Measurements from ENCODE around the gene NDUFAF3. TPM values are rescaled to one million over a fixed set of nuclear protein-coding genes. Genes with fewer than 3 reads are reported as not detected.
A peak's percentile ranks its signal among the peaks of the same experiment; 100 is the strongest.

NDUFAF3 gene
- total RNA-seq, 2 donors from 2014 or later: 32.9 to 39.1 TPM

- Histone ChIP-seq H3K4me1 (ENCODE audit: control insufficient read depth, insufficient read depth, low read length) (no peaks in the 10 kb centered on the region), H3K27me3 (ENCODE audit: control insufficient read depth, insufficient read depth, low read length, poor library complexity, severe bottlenecking) (no peaks in the 10 kb centered on the region), H3K36me3 (ENCODE audit: control insufficient read depth, insufficient read depth, low read length) (peaks cover 40% of the 10 kb centered on the region), H3K27ac (ENCODE audit: low read depth, low read length) (peak overlapping the region; percentile 99), H3K9me3 (ENCODE audit: control insufficient read depth, low read length) (no peaks in the 10 kb centered on the region), H3K4me3 (ENCODE audit: low read length) (peak overlapping the region; percentile 98), H3K9ac (ENCODE audit: extremely low read depth, low read length, poor library complexity, severe bottlenecking) (peak overlapping the region; percentile 90)
- H3K36me3 Mint-ChIP-seq (ENCODE audit: low read depth): peaks cover 33% of the 10 kb centered on the region
- peaks cover 9% of the 10 kb centered on the region for H3K4me1 Mint-ChIP-seq
- H3K27me3 Mint-ChIP-seq (ENCODE audit: insufficient read depth): no peaks in the 10 kb centered on the region
- H3K4me3 Mint-ChIP-seq: peak overlapping the region; percentile 89
- TF ChIP-seq CTCF (conservative IDR thresholded peaks at IDR 0.05): no peak
- H3K9me3 Mint-ChIP-seq: no peaks in the 10 kb centered on the region
- peak overlapping the region; percentile 98 for H3K27ac Mint-ChIP-seq
- peak; percentile 99 for DNase-seq
- WGBS, 2 experiments (ENCODE audit: insufficient coverage in 1 of 2, insufficient read length in 1 of 2): 0 to 1% methylated on average over 42 to 60 of the region's 60 CpGs
Measured at GRCh38 chr3:49021213-49021812, 608 bp upstream of the NDUFAF3 start.

- no peaks in the 10 kb centered on the region for H3K9me3 ChIP-seq (ENCODE audit: control insufficient read depth, low read length)
- H3K4me3 Mint-ChIP-seq: peak overlapping the region; percentile 89
- peak overlapping the region; percentile 99 for H3K27ac ChIP-seq (ENCODE audit: low read depth, low read length)
- DNase-seq: peak; percentile 65
- H3K27ac Mint-ChIP-seq: peak overlapping the region; percentile 97
- H3K27me3 ChIP-seq (ENCODE audit: control insufficient read depth, insufficient read depth, low read length, poor library complexity, severe bottlenecking): no peaks in the 10 kb centered on the region
- H3K36me3 ChIP-seq (ENCODE audit: control insufficient read depth, insufficient read depth, low read length): peaks cover 47% of the 10 kb centered on the region
- no peak for TF ChIP-seq CTCF (conservative IDR thresholded peaks at IDR 0.05)
- peak overlapping the region; percentile 90 for H3K9ac ChIP-seq (ENCODE audit: extremely low read depth, low read length, poor library complexity, severe bottlenecking)
- 37 to 46% methylated on average over 9 to 12 of the region's 12 CpGs for WGBS, 2 experiments (ENCODE audit: insufficient coverage in 1 of 2, insufficient read length in 1 of 2)
- peaks cover 11% of the 10 kb centered on the region for H3K4me1 Mint-ChIP-seq
- H3K27me3 Mint-ChIP-seq (ENCODE audit: insufficient read depth): no peaks in the 10 kb centered on the region
- H3K4me3 ChIP-seq (ENCODE audit: low read length): peak overlapping the region; percentile 98
- no peaks in the 10 kb centered on the region for H3K4me1 ChIP-seq (ENCODE audit: control insufficient read depth, insufficient read depth, low read length)
- peaks cover 47% of the 10 kb centered on the region for H3K36me3 Mint-ChIP-seq (ENCODE audit: low read depth)
- H3K9me3 Mint-ChIP-seq: no peaks in the 10 kb centered on the region
Measured at GRCh38 chr3:49022688-49023171, 809 bp downstream of the NDUFAF3 start.

GRCh38 chr3:49023775-49024174 is 1.9 kb downstream of the NDUFAF3 start:
- Mint-ChIP-seq H3K27ac (no peak overlapping the region), H3K9me3 (no peaks in the 10 kb centered on the region), H3K4me1 (peaks cover 18% of the 10 kb centered on the region), H3K36me3 (ENCODE audit: low read depth) (peaks cover 51% of the 10 kb centered on the region), H3K4me3 (peak overlapping the region; percentile 89), H3K27me3 (ENCODE audit: insufficient read depth) (no peaks in the 10 kb centered on the region)
- no peak for DNase-seq
- Histone ChIP-seq H3K9ac (ENCODE audit: extremely low read depth, low read length, poor library complexity, severe bottlenecking) (no peak overlapping the region), H3K36me3 (ENCODE audit: control insufficient read depth, insufficient read depth, low read length) (peaks cover 53% of the 10 kb centered on the region), H3K27ac (ENCODE audit: low read depth, low read length) (no peak overlapping the region), H3K9me3 (ENCODE audit: control insufficient read depth, low read length) (no peaks in the 10 kb centered on the region), H3K4me3 (ENCODE audit: low read length) (no peak overlapping the region), H3K27me3 (ENCODE audit: control insufficient read depth, insufficient read depth, low read length, poor library complexity, severe bottlenecking) (no peaks in the 10 kb centered on the region), H3K4me1 (ENCODE audit: control insufficient read depth, insufficient read depth, low read length) (peaks cover 6% of the 10 kb centered on the region)
- WGBS, 2 experiments (ENCODE audit: insufficient coverage in 1 of 2, insufficient read length in 1 of 2): 89 to 100% methylated on average over 2 to 4 of the region's 4 CpGs
- TF ChIP-seq CTCF (conservative IDR thresholded peaks at IDR 0.05): no peak
